Right renal pelvis (tissue), 4 donors: ENCODE data around the gene HPS3. TPM values are rescaled to one million over a fixed set of nuclear protein-coding genes. Genes with fewer than 3 reads are reported as not detected.
"Not testable (repeated sequence)": the region's sequence is repeated elsewhere in the genome, so short reads cannot be mapped to it uniquely, and the experiment has no call there.

Experiments
- DNase-seq, 4 donors: peaks; one replicate each; pipeline ENCODE4 v3.0.0-alpha.2; 2013; ENCODE audit warnings: low read depth in 4 of 4, low spot score in 3 of 4, missing footprints in 1 of 4
- polyA plus RNA-seq, 4 donors: library from polyadenylated mRNA; unstranded; fragments of 120-200 nt; gene quantifications; one replicate each; pipeline ENCODE4 v1.2.1, GENCODE V29; 2013; ENCODE audit not compliant: insufficient read length in 4 of 4

HPS3 gene
- polyA plus RNA-seq, 4 donors, result 31.8 to 36.7 (median 34.8) TPM

- DNase-seq, result no peak
These were observed 50.7 kb downstream of the HPS3 start for GRCh38 chr3:149180057-149180573.

- DNase-seq, result no peak
These were observed 51.7 kb downstream of the HPS3 start for GRCh38 chr3:149181182-149181581.

- no peak for DNase-seq
These were observed 56.8 kb downstream of the HPS3 start for GRCh38 chr3:149186219-149186618.

- no peak for DNase-seq
These were observed 57.3 kb downstream of the HPS3 start for GRCh38 chr3:149186721-149187120.

GRCh38 chr3:149188494-149188893 lies 59.1 kb downstream of the HPS3 start:
- no peak for DNase-seq

- no peak for DNase-seq
These were observed 65.8 kb downstream of the HPS3 start for GRCh38 chr3:149195221-149195620.

- not testable (repeated sequence) for DNase-seq
These were observed 67.6 kb downstream of the HPS3 start for GRCh38 chr3:149196805-149197592.

GRCh38 chr3:149197669-149198068 lies 68.2 kb downstream of the HPS3 start:
- no peak for DNase-seq

- DNase-seq, result no peak
These were observed 69.2 kb downstream of the HPS3 start for GRCh38 chr3:149198611-149199010.

GRCh38 chr3:149199474-149199873 lies 70.0 kb downstream of the HPS3 start:
- no peak for DNase-seq

GRCh38 chr3:149203758-149204157 lies 74.3 kb downstream of the HPS3 start:
- no peak for DNase-seq

- DNase-seq, result no peak
These were observed 75.1 kb downstream of the HPS3 start for GRCh38 chr3:149204390-149204991.

GRCh38 chr3:149207475-149207874 lies 78.0 kb downstream of the HPS3 start:
- DNase-seq, result no peak

GRCh38 chr3:149209431-149209830 lies 80.0 kb downstream of the HPS3 start:
- no peak for DNase-seq

- no peak for DNase-seq
These were observed 82.9 kb downstream of the HPS3 start for GRCh38 chr3:149212386-149212785.

GRCh38 chr3:149214702-149215101 lies 85.3 kb downstream of the HPS3 start:
- no peak for DNase-seq

- DNase-seq, result no peak
These were observed 86.1 kb downstream of the HPS3 start for GRCh38 chr3:149215515-149215914.

GRCh38 chr3:149216193-149216869 lies 86.9 kb downstream of the HPS3 start:
- DNase-seq, result no peak

GRCh38 chr3:149217347-149217746 lies 87.9 kb downstream of the HPS3 start:
- DNase-seq, result no peak

GRCh38 chr3:149219380-149220121 lies 90.1 kb downstream of the HPS3 start:
- DNase-seq, result not testable (repeated sequence)
